B cell (primary cell): Measurements from ENCODE around the gene MCM5. TPM values are rescaled to one million over a fixed set of nuclear protein-coding genes. Genes with fewer than 3 reads are reported as not detected.
A peak's percentile ranks its signal among the peaks of the same experiment; 100 is the strongest.

Experiments
- ATAC-seq: fragments of 200-7000 bp; cut with Tn5 transposase; one replicate; pipeline ENCODE4 v1.10.0; 2021; ENCODE audit warnings: low read depth, mild to moderate bottlenecking, moderate number of reproducible peaks, moderate library complexity
- CTCF ChIA-PET: fragments of 350-600 bp; sonication (Branson Sonifier 250); formaldehyde crosslinking; loops from one replicate; lab custom pipeline; 2021; ENCODE audit warnings: antibody characterized with exemption, inconsistent platforms; lab: Charles Lee
- POLR2A ChIA-PET: fragments of 350-600 bp; sonication (Branson Sonifier 250); formaldehyde crosslinking; loops from one replicate; lab custom pipeline; 2021; ENCODE audit warnings: antibody characterized with exemption; lab: Charles Lee
- DNase-seq: peaks from one replicate; pipeline ENCODE4 v3.0.0; 2013
- H2AFZ ChIP-seq: 2 replicates; pipeline ENCODE4 v1.6.1; 2012; ENCODE audit warnings: mild to moderate bottlenecking, low read depth, low read length; ENCODE audit not compliant: insufficient read depth, poor library complexity, severe bottlenecking
- H3K27ac ChIP-seq, 2 donors: 1 replicate in 1 of 2; 2 replicates in 1 of 2; pipeline ENCODE4 v1.5.1; 2012 to 2013; ENCODE audit warnings: low read length in 2 of 2, mild to moderate bottlenecking in 2 of 2, moderate library complexity in 1 of 2
- H3K27me3 ChIP-seq, 4 experiments: fragments of 200-600 bp in 1 of 4; sonication (generic) in 1 of 4; replicated peaks in 1 of 4; 1 replicate in 2 of 4; 2 replicates in 2 of 4; pipeline versions ENCODE4 v1.6.1 to v1.7.0; 2013 to 2016; ENCODE audit warnings: low read length in 3 of 4, mild to moderate bottlenecking in 2 of 4, mixed read lengths in 1 of 4, moderate library complexity in 1 of 4; ENCODE audit not compliant: insufficient read depth in 4 of 4, control insufficient read depth in 3 of 4; ENCODE audit errors: control extremely low read depth in 1 of 4
- H3K36me3 ChIP-seq, 2 experiments: replicated peaks in 1 of 2; 1 replicate in 1 of 2; 2 replicates in 1 of 2; pipeline versions ENCODE4 v1.6.1 to v1.7.1; 2013; ENCODE audit warnings: low read length in 1 of 2; ENCODE audit not compliant: insufficient read depth in 2 of 2, control insufficient read depth in 1 of 2; ENCODE audit errors: control extremely low read depth in 1 of 2, extremely low read depth in 1 of 2
- H3K4me1 ChIP-seq, 2 donors: fragments of 200-600 bp in 1 of 2; sonication (generic) in 1 of 2; 1 replicate in 1 of 2; 2 replicates in 1 of 2; pipeline versions ENCODE4 v1.5.1 to v1.6.1; 2013 to 2017; ENCODE audit warnings: low read length in 2 of 2; ENCODE audit not compliant: control insufficient read depth in 2 of 2, insufficient read depth in 2 of 2
- H3K4me2 ChIP-seq: replicated peaks from 2 replicates; pipeline ENCODE3; 2012; ENCODE audit warnings: mild to moderate bottlenecking, low read depth, low read length; ENCODE audit not compliant: poor library complexity, severe bottlenecking
- H3K4me3 ChIP-seq, 5 experiments: fragments of 200-600 bp in 1 of 5; sonication (generic) in 1 of 5; 1 replicate in 3 of 5; 2 replicates in 2 of 5; pipeline versions ENCODE4 v1.5.1 to v1.7.0; 2011 to 2016; ENCODE audit warnings: low read length in 4 of 5, mild to moderate bottlenecking in 4 of 5, low read depth in 2 of 5, control low read depth in 1 of 5, moderate library complexity in 1 of 5; ENCODE audit not compliant: insufficient read depth in 1 of 5; ENCODE audit errors: control extremely low read depth in 1 of 5, extremely low read depth in 1 of 5
- H3K79me2 ChIP-seq: fragments of 200-600 bp; sonication (generic); one replicate; pipeline ENCODE4 v1.6.0; 2016; ENCODE audit warnings: low read length; ENCODE audit not compliant: control insufficient read depth, insufficient read depth
- H3K9ac ChIP-seq: fragments of 200-600 bp; sonication (generic); 2 replicates; pipeline ENCODE4 v1.6.1; 2017; ENCODE audit warnings: mild to moderate bottlenecking, low read length, moderate library complexity
- H3K9me3 ChIP-seq, 3 donors: one replicate each; pipeline versions ENCODE4 v1.6.1 to v1.7.1; 2013; ENCODE audit warnings: low read length in 2 of 3; ENCODE audit not compliant: control insufficient read depth in 2 of 3, insufficient read depth in 1 of 3; ENCODE audit errors: control extremely low read depth in 1 of 3
- H4K20me1 ChIP-seq: 2 replicates; pipeline ENCODE4 v1.6.0; 2012; ENCODE audit warnings: mild to moderate bottlenecking, low read length; ENCODE audit not compliant: insufficient read depth, control insufficient read depth, poor library complexity, severe bottlenecking
- H3K27ac Mint-ChIP-seq: one replicate; pipeline ENCODE4 v1.8.0; 2021; ENCODE audit warnings: mixed read lengths
- H3K27me3 Mint-ChIP-seq: one replicate; pipeline ENCODE4 v1.8.0; 2021; ENCODE audit warnings: mixed read lengths
- H3K4me1 Mint-ChIP-seq: one replicate; pipeline ENCODE4 v1.8.0; 2021; ENCODE audit warnings: mixed read lengths
- H3K4me3 Mint-ChIP-seq: one replicate; pipeline ENCODE4 v1.8.0; 2021; ENCODE audit warnings: mixed read lengths
- H3K9me3 Mint-ChIP-seq: one replicate; pipeline ENCODE4 v1.8.0; 2022; ENCODE audit warnings: mixed read lengths; ENCODE audit not compliant: insufficient read depth
- EZH2 ChIP-seq: IDR thresholded peaks from 2 replicates; pipeline ENCODE4 v1.6.1; 2012; ENCODE audit warnings: borderline replicate concordance, low read depth, mild to moderate bottlenecking, moderate library complexity, low read length; ENCODE audit not compliant: insufficient read depth, poor library complexity, severe bottlenecking
- WGBS: methylation state at CpG from one replicate; pipeline ENCODE4 v1.1.5; 2013; ENCODE audit warnings: missing lambda C conversion rate; ENCODE audit not compliant: insufficient coverage; 5-methylcytosine and 5-hydroxymethylcytosine counted together
- intact Hi-C: fragments of 100-400 bp; cut with micrococcal nuclease; formaldehyde crosslinking; loops from one replicate; pipeline ENCODE4 v1.10.0; 2022
- polyA plus RNA-seq: library from polyadenylated mRNA; depleted of rRNA; stranded (reverse); fragments of >200 nt; gene quantifications from 2 replicates; pipeline ENCODE4 v1.2.3, GENCODE V29; 2012
- total RNA-seq, 2 donors: library from RNA; stranded (reverse); fragments of 120-200 nt in 1 of 2; gene quantifications; 1 replicate in 1 of 2; 2 replicates in 1 of 2; pipeline versions ENCODE4 v1.2.3 to v1.2.4, GENCODE V29; 2013 to 2022
- TF ChIP-seq, protein P1 (sequence below): fragments of 200-600 bp; IDR thresholded peaks from one replicate; pipeline ENCODE4 v1.8.0; 2022; ENCODE audit warnings: antibody characterized with exemption, mild to moderate bottlenecking

Gene MCM5
- total and polyA plus RNA-seq, 2 donors (not counting 1 experiment from before 2014, with no cell fraction given), result 112 to 203 TPM

DNA sequence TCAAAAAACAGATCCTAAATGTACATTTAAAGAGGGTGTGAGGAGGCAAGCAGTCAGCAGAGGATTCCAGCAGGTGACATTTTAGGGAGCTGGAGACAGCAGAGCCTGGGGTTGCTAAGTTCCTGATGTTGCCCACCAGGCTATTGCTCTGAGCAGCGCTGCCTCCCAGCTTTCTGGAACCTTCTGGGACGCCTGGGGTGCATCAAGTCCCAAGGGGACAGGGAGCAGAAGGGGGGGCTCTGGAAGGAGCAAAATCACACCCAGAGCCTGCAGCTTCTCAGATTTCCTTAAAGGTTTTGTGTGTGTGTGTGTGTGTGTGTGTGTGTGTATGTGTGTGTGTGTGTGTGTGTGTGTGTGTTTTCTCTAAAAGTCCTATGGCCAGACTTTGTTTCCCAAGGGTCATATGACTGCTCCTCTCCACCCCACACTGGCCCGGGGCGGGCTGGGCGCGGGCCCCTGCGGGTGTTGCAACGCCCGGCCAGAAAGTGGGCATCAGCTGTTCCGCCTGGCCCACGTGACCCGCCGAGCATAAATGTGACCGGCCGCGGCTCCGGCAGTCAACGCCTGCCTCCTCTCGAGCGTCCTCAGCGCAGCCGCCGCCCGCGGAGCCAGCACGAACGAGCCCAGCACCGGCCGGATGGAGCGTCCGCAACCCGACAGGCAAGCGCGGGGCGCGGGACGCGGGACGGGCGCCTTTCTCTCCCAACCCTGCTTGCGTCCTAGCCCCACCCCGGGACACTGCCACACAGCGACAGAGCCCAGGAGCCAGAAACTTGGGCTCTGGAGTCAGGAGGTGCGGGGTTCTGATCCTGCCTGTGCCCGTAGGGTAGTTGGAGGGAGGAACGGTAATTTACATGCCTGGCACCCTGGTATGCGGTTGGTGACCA is 19.2 kb upstream of the MCM5 start, which contains the start of gene HMOX1:
TSS of gene HMOX1 (plus strand) at position 560 of the 887 bp plus-strand sequence. CDS start at position 638, 78 bp downstream.
- H3K27ac ChIP-seq, result peak within 1 kb of the TSS in 1 of 2 donors; percentile 18
- peak within 1 kb of the TSS; percentile 70 for H3K9ac ChIP-seq
- TF ChIP-seq EZH2, result no peak
- peak within 1 kb of the TSS; percentile 39 to 73 (median 57) for H3K4me3 ChIP-seq
- H3K4me1 Mint-ChIP-seq, result peaks cover 52% of the 10 kb centered on the region
- H3K27ac Mint-ChIP-seq, result peak within 1 kb of the TSS; percentile 82
- peak; percentile 66 for ATAC-seq
- H2AFZ ChIP-seq, result peak within 1 kb of the TSS; percentile 80
- 5% methylated on average over 43 of the region's 47 CpGs for WGBS
- CTCF ChIA-PET, result interaction anchor here (0.6 to 5.2 kb wide), 7 partner anchors 9 to 204 kb away, joined by 3 to 34 read pairs (median 5); no protein-coding TSS in a partner anchor
- H3K79me2 ChIP-seq, result no peaks in the 10 kb centered on the region
- H4K20me1 ChIP-seq, result no peaks in the 10 kb centered on the region
- H3K9me3 ChIP-seq, result no peaks in the 10 kb centered on the region
- peaks cover 0 to 13% (median 2%) of the 10 kb centered on the region in 4 experiments for H3K27me3 ChIP-seq
- intact Hi-C loops, result loop anchor here (1.0 kb wide), 2 partner anchors 28 to 30 kb away; no protein-coding TSS in a partner anchor
- no peaks in the 10 kb centered on the region for H3K36me3 ChIP-seq
- H3K4me2 ChIP-seq, result peak within 1 kb of the TSS; percentile 87
- H3K9me3 Mint-ChIP-seq, result no peaks in the 10 kb centered on the region
- no peaks in the 10 kb centered on the region for H3K27me3 Mint-ChIP-seq
- POLR2A ChIA-PET, result interaction anchor here (0.6 to 3.0 kb wide), 8 partner anchors 12 to 157 kb away, joined by 3 to 19 read pairs (median 4); no protein-coding TSS in a partner anchor
- DNase-seq, result peak; percentile 77
- H3K4me1 ChIP-seq, result peaks cover 35 to 48% of the 10 kb centered on the region in 2 donors
- peak within 1 kb of the TSS; percentile 86 for H3K4me3 Mint-ChIP-seq

DNA sequence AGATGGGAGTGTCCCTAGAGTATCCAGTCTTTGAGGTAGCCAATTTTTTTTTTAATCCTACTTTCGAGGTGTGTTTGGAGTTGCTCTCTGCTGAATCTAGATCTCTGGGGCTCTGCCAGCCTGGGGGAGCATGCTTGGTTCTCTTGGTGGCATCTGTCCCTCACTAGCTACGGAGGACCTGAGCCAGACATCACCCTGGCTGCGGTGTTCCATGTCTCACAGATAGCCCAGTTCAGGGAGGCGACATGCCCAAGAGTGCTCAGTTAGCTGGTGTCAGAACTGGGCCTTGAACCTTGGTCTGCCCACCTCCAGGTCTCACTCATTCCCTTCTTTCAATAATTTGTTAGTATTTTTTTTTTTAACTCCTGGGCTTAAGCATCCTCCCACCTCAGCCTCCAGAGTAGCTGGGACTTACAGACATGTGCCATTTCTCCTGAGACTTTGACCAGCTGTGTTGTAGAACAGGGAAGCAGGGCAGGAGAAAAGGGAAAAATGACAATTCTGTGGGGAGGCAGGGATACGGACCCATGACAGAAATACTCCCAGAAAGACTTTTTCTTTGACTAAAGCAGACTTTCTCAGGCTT is 18.4 kb upstream of the MCM5 start:
- Histone ChIP-seq H3K27ac (peak overlapping the region in 1 of 2 donors; percentile 18), H3K79me2 (no peaks in the 10 kb centered on the region), H3K4me1 (peaks cover 32 to 44% of the 10 kb centered on the region in 2 donors), H4K20me1 (no peaks in the 10 kb centered on the region), H3K4me2 (peak overlapping the region; percentile 87), H3K36me3 (no peaks in the 10 kb centered on the region), H2AFZ (peak overlapping the region; percentile 80), H3K9me3 (no peaks in the 10 kb centered on the region), H3K9ac (peak overlapping the region; percentile 70), H3K4me3 (peak overlapping the region; percentile 39 to 73 (median 57)), H3K27me3 (peaks cover 0 to 13% (median 2%) of the 10 kb centered on the region in 4 experiments)
- ATAC-seq, result no peak
- H3K27ac Mint-ChIP-seq, result peak overlapping the region; percentile 80
- DNase-seq, result no peak
- H3K4me3 Mint-ChIP-seq, result peak overlapping the region; percentile 86
- no peaks in the 10 kb centered on the region for H3K27me3 Mint-ChIP-seq
- H3K9me3 Mint-ChIP-seq, result no peaks in the 10 kb centered on the region
- intact Hi-C loops, result loop anchor here (1.0 kb wide), 2 partner anchors 29 kb away; no protein-coding TSS in a partner anchor
- POLR2A ChIA-PET, result interaction anchor here (0.7 to 3.0 kb wide), 4 partner anchors 11 to 157 kb away, joined by 3 to 19 read pairs (median 4); no protein-coding TSS in a partner anchor
- peaks cover 52% of the 10 kb centered on the region for H3K4me1 Mint-ChIP-seq
- no peak for TF ChIP-seq EZH2
- TF ChIP-seq, protein P1, sequence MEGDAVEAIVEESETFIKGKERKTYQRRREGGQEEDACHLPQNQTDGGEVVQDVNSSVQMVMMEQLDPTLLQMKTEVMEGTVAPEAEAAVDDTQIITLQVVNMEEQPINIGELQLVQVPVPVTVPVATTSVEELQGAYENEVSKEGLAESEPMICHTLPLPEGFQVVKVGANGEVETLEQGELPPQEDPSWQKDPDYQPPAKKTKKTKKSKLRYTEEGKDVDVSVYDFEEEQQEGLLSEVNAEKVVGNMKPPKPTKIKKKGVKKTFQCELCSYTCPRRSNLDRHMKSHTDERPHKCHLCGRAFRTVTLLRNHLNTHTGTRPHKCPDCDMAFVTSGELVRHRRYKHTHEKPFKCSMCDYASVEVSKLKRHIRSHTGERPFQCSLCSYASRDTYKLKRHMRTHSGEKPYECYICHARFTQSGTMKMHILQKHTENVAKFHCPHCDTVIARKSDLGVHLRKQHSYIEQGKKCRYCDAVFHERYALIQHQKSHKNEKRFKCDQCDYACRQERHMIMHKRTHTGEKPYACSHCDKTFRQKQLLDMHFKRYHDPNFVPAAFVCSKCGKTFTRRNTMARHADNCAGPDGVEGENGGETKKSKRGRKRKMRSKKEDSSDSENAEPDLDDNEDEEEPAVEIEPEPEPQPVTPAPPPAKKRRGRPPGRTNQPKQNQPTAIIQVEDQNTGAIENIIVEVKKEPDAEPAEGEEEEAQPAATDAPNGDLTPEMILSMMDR, result no peak
- CTCF ChIA-PET, result interaction anchor here (0.5 to 5.2 kb wide), 7 partner anchors 10 to 31 kb away, joined by 3 to 34 read pairs (median 11); no protein-coding TSS in a partner anchor
- 78% methylated on average over 4 of the region's 5 CpGs for WGBS
